ENCODE data around the gene CTDP1. TPM values are rescaled to one million over a fixed set of nuclear protein-coding genes. Genes with fewer than 3 reads are reported as not detected.
A peak's percentile ranks its signal among the peaks of the same experiment; 100 is the strongest.

Gene CTDP1
- total RNA-seq, 1 donor = 67.3 TPM

GRCh38 chr18:79720359-79720733 lies 40.7 kb downstream of the CTDP1 start:
- DNase-seq (ENCODE audit: low read depth in 2 of 3, low spot score in 2 of 3) = peak in 1 of 3 donors; percentile 6

- DNase-seq (ENCODE audit: low read depth in 2 of 3, low spot score in 2 of 3) = no peak
These were observed 43.4 kb downstream of the CTDP1 start for GRCh38 chr18:79723036-79723435.

- no peak for DNase-seq (ENCODE audit: low read depth in 2 of 3, low spot score in 2 of 3)
These were observed 44.0 kb downstream of the CTDP1 start for GRCh38 chr18:79723628-79724027.

- DNase-seq (ENCODE audit: low read depth in 2 of 3, low spot score in 2 of 3) = no peak
These were observed 44.9 kb downstream of the CTDP1 start for GRCh38 chr18:79724299-79725080.

GRCh38 chr18:79725486-79725885 lies 45.9 kb downstream of the CTDP1 start:
- DNase-seq (ENCODE audit: low read depth in 2 of 3, low spot score in 2 of 3) = no peak

GRCh38 chr18:79726721-79727120 lies 47.1 kb downstream of the CTDP1 start:
- DNase-seq (ENCODE audit: low read depth in 2 of 3, low spot score in 2 of 3) = no peak

GRCh38 chr18:79727211-79727610 lies 47.6 kb downstream of the CTDP1 start:
- DNase-seq (ENCODE audit: low read depth in 2 of 3, low spot score in 2 of 3) = no peak

- no peak for DNase-seq (ENCODE audit: low read depth in 2 of 3, low spot score in 2 of 3)
These were observed 49.5 kb downstream of the CTDP1 start for GRCh38 chr18:79728931-79729586.

- no peak for DNase-seq (ENCODE audit: low read depth in 2 of 3, low spot score in 2 of 3)
These were observed 50.0 kb downstream of the CTDP1 start for GRCh38 chr18:79729611-79730010.

GRCh38 chr18:79730804-79731203 lies 51.2 kb downstream of the CTDP1 start:
- no peak for DNase-seq (ENCODE audit: low read depth in 2 of 3, low spot score in 2 of 3)

GRCh38 chr18:79731881-79732720 lies 52.5 kb downstream of the CTDP1 start:
- DNase-seq (ENCODE audit: low read depth in 2 of 3, low spot score in 2 of 3) = peak in 1 of 3 donors; percentile 16

- no peak for DNase-seq (ENCODE audit: low read depth in 2 of 3, low spot score in 2 of 3)
These were observed 53.1 kb downstream of the CTDP1 start for GRCh38 chr18:79732721-79733025.

GRCh38 chr18:79733135-79733701 lies 53.6 kb downstream of the CTDP1 start:
- no peak for DNase-seq (ENCODE audit: low read depth in 2 of 3, low spot score in 2 of 3)

- no peak for DNase-seq (ENCODE audit: low read depth in 2 of 3, low spot score in 2 of 3)
These were observed 54.6 kb downstream of the CTDP1 start for GRCh38 chr18:79733986-79734770.

- DNase-seq (ENCODE audit: low read depth in 2 of 3, low spot score in 2 of 3) = no peak
These were observed 55.7 kb downstream of the CTDP1 start for GRCh38 chr18:79735071-79735980.

GRCh38 chr18:79736230-79736629 lies 56.6 kb downstream of the CTDP1 start:
- no peak for DNase-seq (ENCODE audit: low read depth in 2 of 3, low spot score in 2 of 3)

- no peak for DNase-seq (ENCODE audit: low read depth in 2 of 3, low spot score in 2 of 3)
These were observed 57.2 kb downstream of the CTDP1 start for GRCh38 chr18:79736846-79737245.

- DNase-seq (ENCODE audit: low read depth in 2 of 3, low spot score in 2 of 3) = no peak
These were observed 57.8 kb downstream of the CTDP1 start for GRCh38 chr18:79737426-79737825.

GRCh38 chr18:79738041-79738461 lies 58.4 kb downstream of the CTDP1 start:
- DNase-seq (ENCODE audit: low read depth in 2 of 3, low spot score in 2 of 3) = no peak
